GM12874 (cell line): ENCODE measurements around the gene LRRC47.

Experiments used
- TF ChIP-seq, protein P1 (sequence below): IDR thresholded peaks from 2 replicates; pipeline ENCODE4 v1.5.1; 2011; ENCODE audit warnings: low read depth, mild to moderate bottlenecking, control low read depth, low read length, moderate library complexity; ENCODE audit not compliant: insufficient read depth

LRRC47 gene

GRCh38 chr1:3834701-3835100, 38.4 kb upstream of the LRRC47 start:
- TF ChIP-seq, protein P1, sequence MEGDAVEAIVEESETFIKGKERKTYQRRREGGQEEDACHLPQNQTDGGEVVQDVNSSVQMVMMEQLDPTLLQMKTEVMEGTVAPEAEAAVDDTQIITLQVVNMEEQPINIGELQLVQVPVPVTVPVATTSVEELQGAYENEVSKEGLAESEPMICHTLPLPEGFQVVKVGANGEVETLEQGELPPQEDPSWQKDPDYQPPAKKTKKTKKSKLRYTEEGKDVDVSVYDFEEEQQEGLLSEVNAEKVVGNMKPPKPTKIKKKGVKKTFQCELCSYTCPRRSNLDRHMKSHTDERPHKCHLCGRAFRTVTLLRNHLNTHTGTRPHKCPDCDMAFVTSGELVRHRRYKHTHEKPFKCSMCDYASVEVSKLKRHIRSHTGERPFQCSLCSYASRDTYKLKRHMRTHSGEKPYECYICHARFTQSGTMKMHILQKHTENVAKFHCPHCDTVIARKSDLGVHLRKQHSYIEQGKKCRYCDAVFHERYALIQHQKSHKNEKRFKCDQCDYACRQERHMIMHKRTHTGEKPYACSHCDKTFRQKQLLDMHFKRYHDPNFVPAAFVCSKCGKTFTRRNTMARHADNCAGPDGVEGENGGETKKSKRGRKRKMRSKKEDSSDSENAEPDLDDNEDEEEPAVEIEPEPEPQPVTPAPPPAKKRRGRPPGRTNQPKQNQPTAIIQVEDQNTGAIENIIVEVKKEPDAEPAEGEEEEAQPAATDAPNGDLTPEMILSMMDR = no peak

DNA sequence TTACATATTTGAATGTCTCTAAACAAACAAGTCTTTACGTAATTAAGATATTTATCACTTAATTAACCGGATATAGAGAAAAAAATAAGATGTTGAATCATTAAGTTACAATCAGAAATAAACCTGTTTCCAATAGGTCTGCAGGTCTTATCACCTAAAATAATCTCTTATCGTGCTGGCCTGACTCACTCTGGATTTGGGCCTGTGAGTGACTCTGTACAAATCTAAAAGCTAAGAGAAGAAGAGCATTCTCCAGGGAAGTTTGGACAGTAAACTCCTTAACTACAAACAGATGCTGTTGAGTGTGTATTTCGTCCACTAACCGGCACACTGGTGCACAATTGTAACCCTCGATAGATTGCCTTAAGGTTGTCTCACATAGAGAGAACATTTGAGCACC, 35.4 kb upstream of the LRRC47 start:
- TF ChIP-seq, protein P1 = no peak

DNA sequence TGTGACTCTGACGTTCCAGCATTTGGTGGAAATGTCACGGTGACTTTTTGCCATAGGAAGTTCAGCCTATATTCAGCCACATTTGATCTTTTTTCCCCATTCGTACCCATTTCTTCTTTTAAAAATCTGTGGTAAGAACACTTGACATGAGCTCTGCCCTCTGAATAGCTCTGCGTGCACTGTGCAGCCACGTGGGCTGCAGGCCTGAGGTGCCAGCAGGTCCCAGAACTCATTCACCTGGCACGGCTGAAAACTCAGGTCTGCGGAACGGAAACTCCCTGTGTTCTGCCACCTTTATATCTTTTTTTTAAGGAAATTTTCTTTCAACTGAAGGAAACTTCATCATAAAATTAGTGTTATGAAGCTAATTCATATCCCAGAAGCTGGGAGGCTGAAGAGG, 32.1 kb upstream of the LRRC47 start:
- TF ChIP-seq, protein P1 = no peak

DNA sequence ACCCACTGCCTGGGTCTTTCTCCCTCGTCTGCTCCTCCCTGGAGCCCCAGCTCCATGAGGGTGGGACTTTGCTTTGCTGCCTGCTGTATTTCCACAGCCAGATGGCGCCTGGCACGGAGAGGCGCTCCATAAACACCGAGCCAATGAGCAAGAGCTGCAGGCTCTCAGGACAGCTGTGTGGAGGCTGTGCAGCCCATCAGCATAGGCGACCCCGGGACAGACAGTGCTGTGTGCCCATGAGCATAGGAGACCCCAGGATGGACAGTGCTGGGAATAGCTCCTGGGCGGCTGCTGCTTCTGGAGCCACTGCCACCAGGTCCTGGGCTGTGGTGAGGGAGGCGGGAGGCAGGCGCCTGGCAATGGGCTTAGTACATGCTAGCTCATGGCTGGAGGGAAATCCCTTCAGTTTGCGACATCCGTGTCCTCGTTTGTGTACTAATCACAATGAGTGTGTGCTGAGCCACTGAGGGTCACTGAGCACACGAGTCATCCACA, 31.6 kb upstream of the LRRC47 start:
- TF ChIP-seq, protein P1 = no peak

DNA sequence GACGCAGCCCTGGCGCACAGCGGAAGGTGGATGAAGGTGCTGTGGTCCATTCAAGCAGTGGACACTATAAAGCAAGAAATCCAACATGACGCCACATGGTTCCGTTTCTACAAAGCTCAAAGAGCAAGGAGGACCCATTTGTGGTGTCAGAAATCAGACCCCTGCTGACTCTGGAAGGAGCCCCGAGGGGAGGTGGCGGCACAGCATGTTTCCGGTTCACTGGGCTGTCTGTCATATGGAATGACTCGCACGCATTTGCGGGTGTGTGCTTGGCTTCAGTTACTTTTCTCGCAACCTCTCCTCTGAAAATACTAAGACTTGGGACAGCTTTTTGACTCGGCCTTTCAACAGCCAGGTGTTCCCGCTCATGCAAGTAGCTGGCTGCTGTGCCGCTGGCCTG, 29.1 kb upstream of the LRRC47 start:
- TF ChIP-seq, protein P1 = no peak

DNA sequence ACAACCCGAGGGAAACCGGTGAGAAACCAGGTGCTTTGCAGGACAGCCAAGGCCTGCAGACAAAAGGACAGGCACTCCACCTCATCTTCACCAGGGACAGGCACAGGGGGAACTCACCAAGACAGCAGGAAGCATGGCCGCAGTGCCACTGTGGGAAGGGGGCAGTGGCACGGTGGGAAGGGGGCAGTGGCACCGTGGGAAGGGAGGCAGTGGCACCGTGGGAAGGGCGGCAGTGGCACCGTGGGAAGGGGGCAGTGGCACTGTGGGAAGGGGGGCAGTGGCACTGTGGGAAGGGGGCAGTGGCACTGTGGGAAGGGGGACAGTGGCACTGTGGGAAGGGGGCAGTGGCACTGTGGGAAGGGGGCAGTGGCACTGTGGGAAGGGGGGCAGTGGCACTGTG, 28.4 kb upstream of the LRRC47 start:
- TF ChIP-seq, protein P1 = no peak

DNA sequence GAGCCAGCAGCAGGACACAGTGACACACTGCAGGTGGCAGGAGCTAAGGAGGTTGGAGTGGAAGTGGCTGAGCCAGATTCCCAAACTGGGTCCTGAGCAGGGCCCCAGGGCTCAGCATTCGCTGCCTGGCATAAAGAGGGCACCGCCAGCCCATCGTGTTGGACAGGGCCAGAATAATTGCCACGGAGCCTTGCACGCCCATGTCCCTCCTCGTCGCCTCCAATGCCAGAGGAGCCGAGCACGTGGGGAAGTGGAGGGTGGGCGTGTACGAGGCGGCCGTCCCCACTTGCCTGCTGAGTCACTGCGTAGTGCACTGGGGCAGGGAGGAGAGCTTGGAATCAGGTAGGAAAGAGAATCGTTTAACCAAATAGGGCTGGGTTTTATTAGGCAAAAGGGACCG, 26.1 kb upstream of the LRRC47 start:
- TF ChIP-seq, protein P1 = no peak
